NK-92 (cell line): Measurements from ENCODE around the gene RASA3.
"Not testable (repeated sequence)": the region's sequence is repeated elsewhere in the genome, so short reads cannot be mapped to it uniquely, and the experiment has no call there.

Source experiments
- DNase-seq: peaks from one replicate; lab custom pipeline; 2025; ENCODE audit not compliant: unreplicated experiment; lab: John Stamatoyannopoulos, UW

Gene RASA3

DNA sequence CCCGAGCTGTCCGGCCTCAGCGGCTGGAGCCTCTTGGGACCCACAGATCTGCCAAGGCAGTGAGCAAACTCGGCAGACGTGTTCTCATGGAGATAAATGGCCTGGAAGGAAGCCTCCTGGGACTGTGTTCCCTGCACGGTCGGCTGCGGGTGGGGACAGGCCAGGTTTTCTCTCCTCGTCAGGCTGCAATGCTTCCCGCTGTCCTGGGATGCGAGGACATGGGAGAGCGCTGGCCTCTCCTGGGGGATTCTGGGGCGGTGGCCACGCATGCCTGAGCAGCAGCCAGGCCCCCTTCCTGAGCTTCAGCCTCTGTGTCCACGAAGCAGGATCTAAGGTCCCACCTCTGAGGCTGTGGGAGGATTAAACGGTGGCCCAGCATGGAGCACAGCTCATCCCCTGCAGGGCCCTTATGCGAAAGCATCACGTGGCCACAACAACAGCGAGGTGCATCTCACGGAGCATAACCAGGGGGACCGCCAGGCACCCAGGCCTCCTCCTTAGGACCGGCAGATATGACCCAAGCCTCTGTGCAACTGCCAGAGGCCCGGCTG lies 137.3 kb downstream of the RASA3 start:
- DNase-seq: no peak

- no peak for DNase-seq
Measured at GRCh38 chr13:113992276-113993005, 140.0 kb downstream of the RASA3 start.

- no peak for DNase-seq
Measured at GRCh38 chr13:113991676-113992179, 140.7 kb downstream of the RASA3 start.

- no peak for DNase-seq
Measured at GRCh38 chr13:113991191-113991669, 141.2 kb downstream of the RASA3 start.

DNA sequence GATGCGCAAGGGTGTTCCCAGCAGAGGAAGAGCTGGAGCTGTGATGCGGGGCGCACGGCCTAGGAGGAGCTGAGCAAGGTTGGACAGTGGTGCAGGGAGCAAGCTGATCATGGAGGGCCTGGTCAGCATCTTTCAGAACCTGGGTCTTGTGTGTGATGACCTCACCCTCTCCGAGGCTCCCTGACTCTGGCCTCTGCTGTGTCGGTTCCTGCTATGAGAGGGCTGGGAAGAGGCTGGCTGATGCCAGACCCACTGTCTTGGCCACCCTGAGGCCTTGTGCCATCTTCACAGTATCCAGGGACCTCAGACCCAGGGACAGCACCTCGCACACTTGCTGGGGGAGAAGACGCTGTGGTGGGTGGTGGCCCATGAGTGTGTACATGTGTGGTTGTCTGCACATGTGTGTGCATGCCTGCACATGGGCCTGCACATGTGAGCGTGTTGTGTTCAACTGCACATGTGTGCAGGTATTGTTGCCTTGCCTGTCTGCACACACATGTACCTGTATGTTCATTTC lies 142.0 kb downstream of the RASA3 start:
- DNase-seq: no peak

GRCh38 chr13:113989585-113990300 lies 142.7 kb downstream of the RASA3 start:
- DNase-seq: no peak

GRCh38 chr13:113988859-113989258 lies 143.6 kb downstream of the RASA3 start:
- DNase-seq: not testable (repeated sequence)

GRCh38 chr13:113982296-113982661 lies 150.1 kb downstream of the RASA3 start:
- DNase-seq: no peak

- DNase-seq: no peak
Measured at GRCh38 chr13:113981611-113982295, 150.7 kb downstream of the RASA3 start.

DNA sequence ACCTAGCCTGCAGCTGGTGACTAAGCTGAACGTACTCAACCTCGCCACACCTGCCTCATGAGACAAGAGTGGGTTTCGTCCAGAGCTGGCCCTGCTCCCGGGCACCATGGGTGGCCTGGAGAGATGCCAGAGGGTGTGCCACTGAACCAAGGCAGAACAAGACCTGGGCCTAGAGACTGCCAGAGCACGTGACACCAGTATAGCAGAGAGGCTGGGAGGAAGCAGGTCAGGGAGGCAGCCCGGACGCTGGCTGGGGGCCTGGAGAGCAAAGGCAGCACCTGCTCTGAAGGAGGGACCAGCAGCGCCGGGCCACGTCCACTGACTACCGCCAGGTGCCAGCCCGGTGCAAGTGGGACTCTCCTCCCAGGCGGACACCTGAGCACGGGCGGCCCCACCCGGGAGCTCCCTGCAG lies 151.2 kb downstream of the RASA3 start:
- no peak for DNase-seq

- no peak for DNase-seq
Measured at GRCh38 chr13:113980489-113981064, 151.8 kb downstream of the RASA3 start.

GRCh38 chr13:113979791-113980471 lies 152.5 kb downstream of the RASA3 start:
- DNase-seq: no peak

DNA sequence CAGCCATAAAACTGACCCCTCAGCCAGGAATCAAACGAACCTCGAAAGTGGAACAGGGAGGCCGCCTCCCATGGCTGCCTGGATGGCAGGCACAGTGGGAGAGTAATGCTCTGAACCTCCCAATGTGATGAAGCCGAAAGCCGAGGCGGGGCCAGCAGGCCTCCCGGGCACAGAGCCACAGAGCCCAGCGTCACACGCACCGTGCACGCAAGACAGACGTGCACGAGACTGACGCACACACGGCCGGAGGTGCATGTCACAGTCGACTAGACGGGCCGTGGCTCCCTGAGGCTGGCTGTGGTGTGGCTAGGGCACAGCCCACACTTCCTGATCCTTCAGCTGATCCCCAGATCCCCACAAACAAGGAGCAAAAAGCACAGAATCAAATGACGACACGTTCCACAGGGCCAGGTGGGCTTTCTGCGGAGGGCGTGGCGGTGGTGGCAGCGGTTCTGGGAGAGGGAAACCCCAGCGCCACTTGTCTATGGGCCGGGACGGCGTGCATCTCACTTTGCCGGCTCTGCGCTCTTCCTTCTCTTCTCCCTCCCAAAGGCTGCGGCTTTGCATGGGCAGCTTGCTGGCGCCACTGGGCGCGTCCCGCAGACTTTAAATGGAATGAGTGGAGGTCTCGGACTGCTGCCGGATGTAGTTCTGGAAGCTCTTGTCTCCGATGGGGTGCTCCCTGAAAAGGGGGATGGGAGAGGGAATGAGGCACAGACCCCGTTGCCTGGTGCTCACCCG lies 153.5 kb downstream of the RASA3 start:
- no peak for DNase-seq

DNA sequence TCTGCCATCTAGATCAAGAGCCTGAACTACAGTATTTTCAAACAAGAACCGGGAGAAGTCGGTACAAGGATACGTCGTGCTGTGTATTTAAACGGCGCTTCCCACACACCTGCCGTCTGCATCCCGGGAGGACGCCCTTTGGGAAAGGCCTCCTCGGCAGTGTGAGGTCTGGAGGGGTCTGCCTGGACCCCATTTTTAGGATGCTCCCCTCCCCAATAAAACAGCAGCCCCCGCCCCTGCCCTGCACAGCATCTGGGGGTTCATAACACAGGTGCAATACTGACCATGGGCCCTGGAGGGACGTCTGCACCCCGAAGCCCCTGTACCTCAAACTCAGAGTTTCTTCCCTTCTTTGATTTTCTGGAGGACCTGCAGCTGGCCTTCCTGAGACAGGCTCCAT lies 154.4 kb downstream of the RASA3 start:
- DNase-seq: no peak

DNA sequence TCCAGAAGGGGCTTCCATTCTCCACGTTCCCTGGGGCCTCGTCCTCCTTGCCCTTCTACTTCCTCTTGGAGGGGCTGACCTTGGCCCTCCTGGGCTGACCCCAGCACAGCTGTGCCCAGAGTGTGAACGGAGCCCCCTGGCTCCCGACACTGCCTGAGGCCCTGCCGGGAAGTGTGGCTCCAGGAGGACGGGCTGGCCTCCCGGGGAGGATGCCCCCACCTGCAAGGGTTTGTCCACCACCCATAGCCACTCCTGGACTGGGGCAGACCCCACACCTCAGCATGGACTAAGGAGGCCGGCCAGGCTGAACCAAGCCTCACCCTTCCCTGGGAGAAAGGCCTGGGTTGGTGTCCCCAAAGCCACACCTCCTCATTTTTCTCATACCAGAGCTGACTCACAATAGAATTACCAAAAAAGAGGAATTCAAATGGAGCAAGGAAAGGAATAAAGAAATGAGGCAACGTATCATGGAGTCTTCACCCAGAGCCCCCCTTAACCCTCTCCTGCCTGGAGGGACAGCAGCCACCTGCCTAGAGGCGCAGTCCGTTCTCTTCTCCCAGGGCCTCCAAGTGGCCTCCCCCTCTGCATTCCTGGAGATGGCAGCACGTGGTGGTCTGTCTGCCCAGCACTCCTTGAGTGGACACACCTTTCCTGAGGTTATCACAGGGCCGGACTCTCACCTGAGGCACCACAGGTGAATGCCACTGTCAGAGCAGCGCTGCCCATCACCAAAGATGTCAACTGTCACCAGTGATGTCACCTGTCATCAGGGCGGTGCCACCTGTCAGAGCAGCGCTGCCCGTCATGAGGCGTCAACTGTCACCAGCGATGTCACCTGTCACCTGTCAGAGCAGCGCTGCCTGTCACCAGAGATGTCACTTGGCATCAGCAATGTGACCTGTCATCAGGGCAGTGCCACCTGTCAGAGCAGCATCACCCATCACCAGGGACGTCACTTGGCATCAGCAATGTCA lies 155.4 kb downstream of the RASA3 start:
- DNase-seq: no peak

GRCh38 chr13:113975416-113975815 lies 157.0 kb downstream of the RASA3 start:
- DNase-seq: no peak

GRCh38 chr13:113974304-113975281 lies 157.8 kb downstream of the RASA3 start:
- DNase-seq: no peak
